Liver (tissue), 9 donors: Measurements from ENCODE around the gene COL10A1. TPM values are rescaled to one million over a fixed set of nuclear protein-coding genes. Genes with fewer than 3 reads are reported as not detected.

Experiments
- DNase-seq: peaks from one replicate; pipeline ENCODE4 v3.0.0-alpha.2; 2017; ENCODE audit warnings: low spot score
- H3K27ac ChIP-seq, 2 donors: one replicate each; pipeline ENCODE4 v1.7.0; 2013; ENCODE audit warnings: inconsistent platforms in 2 of 2, low read length in 2 of 2, control low read depth in 1 of 2, low read depth in 1 of 2, mild to moderate bottlenecking in 1 of 2
- H3K27me3 ChIP-seq, 4 donors: one replicate each; pipeline versions ENCODE4 v1.6.1 to v1.7.0; 2013; ENCODE audit warnings: low read length in 3 of 4, inconsistent platforms in 1 of 4, mild to moderate bottlenecking in 1 of 4, moderate library complexity in 1 of 4; ENCODE audit not compliant: control insufficient read depth in 4 of 4, insufficient read depth in 4 of 4
- H3K36me3 ChIP-seq, 4 donors: one replicate each; pipeline versions ENCODE4 v1.6.1 to v1.7.0; 2013; ENCODE audit warnings: low read length in 3 of 4, mild to moderate bottlenecking in 3 of 4, low read depth in 1 of 4, moderate library complexity in 1 of 4; ENCODE audit not compliant: control insufficient read depth in 4 of 4, insufficient read depth in 3 of 4
- H3K4me1 ChIP-seq, 4 donors: one replicate each; pipeline versions ENCODE4 v1.6.1 to v1.7.0; 2013; ENCODE audit warnings: low read length in 3 of 4, mild to moderate bottlenecking in 3 of 4, moderate library complexity in 1 of 4; ENCODE audit not compliant: control insufficient read depth in 4 of 4, insufficient read depth in 4 of 4
- H3K4me3 ChIP-seq, 3 donors: one replicate each; pipeline versions ENCODE4 v1.6.1 to v1.7.0; 2013; ENCODE audit warnings: low read length in 3 of 3, control low read depth in 1 of 3, low read depth in 1 of 3, mild to moderate bottlenecking in 1 of 3
- H3K9ac ChIP-seq, 2 donors: one replicate each; pipeline ENCODE4 v1.7.0; 2013; ENCODE audit warnings: low read length in 2 of 2, mild to moderate bottlenecking in 2 of 2, moderate library complexity in 2 of 2, control low read depth in 1 of 2, low read depth in 1 of 2
- H3K9me3 ChIP-seq, 4 donors: one replicate each; pipeline versions ENCODE4 v1.6.1 to v1.7.0; 2013; ENCODE audit warnings: low read length in 3 of 4; ENCODE audit not compliant: control insufficient read depth in 4 of 4
- EGR1 ChIP-seq, 2 donors: IDR thresholded peaks; 2 replicates each; pipeline ENCODE4 v1.6.1; 2016 to 2018; ENCODE audit warnings: antibody characterized with exemption in 2 of 2, low read depth in 2 of 2
- FOXA1 ChIP-seq: IDR thresholded peaks from 2 replicates; pipeline ENCODE4 v1.6.1; 2016; ENCODE audit warnings: antibody characterized with exemption
- FOXA2 ChIP-seq: IDR thresholded peaks from 2 replicates; pipeline ENCODE4 v1.6.1; 2016; ENCODE audit warnings: antibody characterized with exemption
- GABPA ChIP-seq, 2 donors: IDR thresholded peaks in 1 of 2; conservative IDR thresholded peaks in 1 of 2; 2 replicates each; pipeline ENCODE4 v1.6.1; 2016; ENCODE audit warnings: antibody characterized with exemption in 2 of 2, mild to moderate bottlenecking in 1 of 2, moderate library complexity in 1 of 2
- HNF4A ChIP-seq, 2 donors: conservative IDR thresholded peaks; 2 replicates each; pipeline ENCODE4 v1.6.1; 2016; ENCODE audit warnings: antibody characterized with exemption in 2 of 2, mild to moderate bottlenecking in 2 of 2
- HNF4G ChIP-seq: IDR thresholded peaks from 2 replicates; pipeline ENCODE4 v1.6.1; 2016; ENCODE audit warnings: antibody characterized with exemption
- JUND ChIP-seq, 2 donors: IDR thresholded peaks; 2 replicates each; pipeline ENCODE4 v1.6.1; 2016; ENCODE audit warnings: antibody characterized with exemption in 2 of 2
- NR2F2 ChIP-seq: IDR thresholded peaks from 2 replicates; pipeline ENCODE4 v1.6.1; 2016; ENCODE audit warnings: antibody characterized with exemption
- RAD21 ChIP-seq, 2 donors: IDR thresholded peaks; 2 replicates each; pipeline ENCODE4 v1.6.1; 2016; ENCODE audit warnings: antibody characterized with exemption in 2 of 2, mild to moderate bottlenecking in 2 of 2
- RXRA ChIP-seq, 2 donors: IDR thresholded peaks; 2 replicates each; pipeline ENCODE4 v1.6.1; 2017 to 2018; ENCODE audit warnings: antibody characterized with exemption in 2 of 2, mild to moderate bottlenecking in 1 of 2
- SP1 ChIP-seq: IDR thresholded peaks from 2 replicates; pipeline ENCODE4 v1.6.1; 2018; ENCODE audit warnings: antibody characterized with exemption, mild to moderate bottlenecking
- TAF1 ChIP-seq: conservative IDR thresholded peaks from 2 replicates; pipeline ENCODE4 v1.6.1; 2016; ENCODE audit warnings: antibody characterized with exemption, mild to moderate bottlenecking
- WGBS: extraction: QIAGEN DNeasy Blood & Tissue Kit; methylation state at CpG from one replicate; pipeline ENCODE4 v1.1.7; 2013; 5-methylcytosine and 5-hydroxymethylcytosine counted together
- polyA plus RNA-seq, 2 donors: library from polyadenylated mRNA; stranded (reverse) in 1 of 2; unstranded in 1 of 2; fragments of 200-250 nt in 1 of 2; fragments of >200 nt in 1 of 2; fragmentation: Nextera tagmentation in 1 of 2; extraction: Ambion mirVana in 1 of 2; gene quantifications; one replicate each; pipeline versions ENCODE4 v1.2.1 to v1.2.3, GENCODE V29; 2013 to 2015
- total RNA-seq, 2 donors: library from RNA; depleted of rRNA; stranded (reverse); fragments of >200 nt; gene quantifications; one replicate each; pipeline ENCODE4 v1.2.3, GENCODE V29; 2014
- TF ChIP-seq, protein P1 (sequence below): IDR thresholded peaks from 2 replicates; pipeline ENCODE4 v1.6.1; 2016; ENCODE audit warnings: antibody characterized with exemption
- TF ChIP-seq, protein P2 (sequence below): IDR thresholded peaks from 2 replicates; pipeline ENCODE4 v1.6.1; 2016; ENCODE audit warnings: antibody characterized with exemption
- TF ChIP-seq, protein P3 (sequence below): fragments of 150-350 bp; IDR thresholded peaks from 2 replicates; pipeline ENCODE4 v1.5.1; 2017; ENCODE audit warnings: improper control_type of control experiment, low read depth, low read length; ENCODE audit not compliant: missing input control
- TF ChIP-seq, protein P4 (sequence below): IDR thresholded peaks from 2 replicates; pipeline ENCODE4 v1.6.1; 2016; ENCODE audit warnings: antibody characterized with exemption, mild to moderate bottlenecking
- TF ChIP-seq, protein P5 (sequence below): IDR thresholded peaks from 2 replicates; pipeline ENCODE4 v1.6.1; 2016; ENCODE audit warnings: antibody characterized with exemption
- donor health status: healthy.
- donor health status: healthy.
- donor health status: healthy.
- donor health status: healthy.
- donor health status: healthy.

COL10A1 gene
- total and polyA plus RNA-seq, 4 donors: 0.01 to 0.15 TPM; not detected in 2

DNA sequence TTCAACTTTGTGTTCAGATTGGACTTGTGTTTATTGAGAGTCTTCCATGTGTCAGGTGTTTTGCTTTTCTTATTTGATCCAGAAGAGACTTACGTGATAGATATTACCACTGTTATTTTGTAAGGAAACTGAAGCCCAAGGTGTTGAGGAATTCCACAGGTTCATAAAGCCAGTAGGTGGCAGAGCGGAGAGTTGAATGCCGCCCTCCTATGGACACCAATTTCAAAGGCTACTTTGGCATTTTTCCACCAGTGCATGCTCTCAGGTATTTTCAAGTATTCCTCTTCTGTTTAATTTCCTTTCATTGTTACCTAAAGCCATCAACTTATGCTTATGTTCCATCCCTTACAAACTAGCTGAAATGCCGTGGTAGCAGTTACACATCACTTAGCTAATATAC, 14.0 kb upstream of the COL10A1 start:
- TF ChIP-seq, protein P1, sequence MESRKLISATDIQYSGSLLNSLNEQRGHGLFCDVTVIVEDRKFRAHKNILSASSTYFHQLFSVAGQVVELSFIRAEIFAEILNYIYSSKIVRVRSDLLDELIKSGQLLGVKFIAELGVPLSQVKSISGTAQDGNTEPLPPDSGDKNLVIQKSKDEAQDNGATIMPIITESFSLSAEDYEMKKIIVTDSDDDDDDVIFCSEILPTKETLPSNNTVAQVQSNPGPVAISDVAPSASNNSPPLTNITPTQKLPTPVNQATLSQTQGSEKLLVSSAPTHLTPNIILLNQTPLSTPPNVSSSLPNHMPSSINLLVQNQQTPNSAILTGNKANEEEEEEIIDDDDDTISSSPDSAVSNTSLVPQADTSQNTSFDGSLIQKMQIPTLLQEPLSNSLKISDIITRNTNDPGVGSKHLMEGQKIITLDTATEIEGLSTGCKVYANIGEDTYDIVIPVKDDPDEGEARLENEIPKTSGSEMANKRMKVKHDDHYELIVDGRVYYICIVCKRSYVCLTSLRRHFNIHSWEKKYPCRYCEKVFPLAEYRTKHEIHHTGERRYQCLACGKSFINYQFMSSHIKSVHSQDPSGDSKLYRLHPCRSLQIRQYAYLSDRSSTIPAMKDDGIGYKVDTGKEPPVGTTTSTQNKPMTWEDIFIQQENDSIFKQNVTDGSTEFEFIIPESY: no peak
- no peak for TF ChIP-seq TAF1
- no peak for TF ChIP-seq NR2F2
- TF ChIP-seq GABPA (IDR thresholded peaks at IDR 0.05 in 1 of 2, conservative IDR thresholded peaks at IDR 0.05 in 1 of 2): no peak
- no peak for TF ChIP-seq JUND (IDR thresholded peaks at IDR 0.05)
- TF ChIP-seq HNF4A (conservative IDR thresholded peaks at IDR 0.05): no peak
- TF ChIP-seq, protein P2, sequence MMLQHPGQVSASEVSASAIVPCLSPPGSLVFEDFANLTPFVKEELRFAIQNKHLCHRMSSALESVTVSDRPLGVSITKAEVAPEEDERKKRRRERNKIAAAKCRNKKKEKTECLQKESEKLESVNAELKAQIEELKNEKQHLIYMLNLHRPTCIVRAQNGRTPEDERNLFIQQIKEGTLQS: no peak
- TF ChIP-seq, protein P3, sequence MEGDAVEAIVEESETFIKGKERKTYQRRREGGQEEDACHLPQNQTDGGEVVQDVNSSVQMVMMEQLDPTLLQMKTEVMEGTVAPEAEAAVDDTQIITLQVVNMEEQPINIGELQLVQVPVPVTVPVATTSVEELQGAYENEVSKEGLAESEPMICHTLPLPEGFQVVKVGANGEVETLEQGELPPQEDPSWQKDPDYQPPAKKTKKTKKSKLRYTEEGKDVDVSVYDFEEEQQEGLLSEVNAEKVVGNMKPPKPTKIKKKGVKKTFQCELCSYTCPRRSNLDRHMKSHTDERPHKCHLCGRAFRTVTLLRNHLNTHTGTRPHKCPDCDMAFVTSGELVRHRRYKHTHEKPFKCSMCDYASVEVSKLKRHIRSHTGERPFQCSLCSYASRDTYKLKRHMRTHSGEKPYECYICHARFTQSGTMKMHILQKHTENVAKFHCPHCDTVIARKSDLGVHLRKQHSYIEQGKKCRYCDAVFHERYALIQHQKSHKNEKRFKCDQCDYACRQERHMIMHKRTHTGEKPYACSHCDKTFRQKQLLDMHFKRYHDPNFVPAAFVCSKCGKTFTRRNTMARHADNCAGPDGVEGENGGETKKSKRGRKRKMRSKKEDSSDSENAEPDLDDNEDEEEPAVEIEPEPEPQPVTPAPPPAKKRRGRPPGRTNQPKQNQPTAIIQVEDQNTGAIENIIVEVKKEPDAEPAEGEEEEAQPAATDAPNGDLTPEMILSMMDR: no peak
- TF ChIP-seq, protein P4, sequence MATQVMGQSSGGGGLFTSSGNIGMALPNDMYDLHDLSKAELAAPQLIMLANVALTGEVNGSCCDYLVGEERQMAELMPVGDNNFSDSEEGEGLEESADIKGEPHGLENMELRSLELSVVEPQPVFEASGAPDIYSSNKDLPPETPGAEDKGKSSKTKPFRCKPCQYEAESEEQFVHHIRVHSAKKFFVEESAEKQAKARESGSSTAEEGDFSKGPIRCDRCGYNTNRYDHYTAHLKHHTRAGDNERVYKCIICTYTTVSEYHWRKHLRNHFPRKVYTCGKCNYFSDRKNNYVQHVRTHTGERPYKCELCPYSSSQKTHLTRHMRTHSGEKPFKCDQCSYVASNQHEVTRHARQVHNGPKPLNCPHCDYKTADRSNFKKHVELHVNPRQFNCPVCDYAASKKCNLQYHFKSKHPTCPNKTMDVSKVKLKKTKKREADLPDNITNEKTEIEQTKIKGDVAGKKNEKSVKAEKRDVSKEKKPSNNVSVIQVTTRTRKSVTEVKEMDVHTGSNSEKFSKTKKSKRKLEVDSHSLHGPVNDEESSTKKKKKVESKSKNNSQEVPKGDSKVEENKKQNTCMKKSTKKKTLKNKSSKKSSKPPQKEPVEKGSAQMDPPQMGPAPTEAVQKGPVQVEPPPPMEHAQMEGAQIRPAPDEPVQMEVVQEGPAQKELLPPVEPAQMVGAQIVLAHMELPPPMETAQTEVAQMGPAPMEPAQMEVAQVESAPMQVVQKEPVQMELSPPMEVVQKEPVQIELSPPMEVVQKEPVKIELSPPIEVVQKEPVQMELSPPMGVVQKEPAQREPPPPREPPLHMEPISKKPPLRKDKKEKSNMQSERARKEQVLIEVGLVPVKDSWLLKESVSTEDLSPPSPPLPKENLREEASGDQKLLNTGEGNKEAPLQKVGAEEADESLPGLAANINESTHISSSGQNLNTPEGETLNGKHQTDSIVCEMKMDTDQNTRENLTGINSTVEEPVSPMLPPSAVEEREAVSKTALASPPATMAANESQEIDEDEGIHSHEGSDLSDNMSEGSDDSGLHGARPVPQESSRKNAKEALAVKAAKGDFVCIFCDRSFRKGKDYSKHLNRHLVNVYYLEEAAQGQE: no peak
- TF ChIP-seq EGR1 (IDR thresholded peaks at IDR 0.05; ENCODE audit: low read depth in 2 of 2): no peak
- no peak for TF ChIP-seq SP1
- TF ChIP-seq FOXA2: no peak
- TF ChIP-seq FOXA1: no peak
- TF ChIP-seq HNF4G: no peak
- no peak for TF ChIP-seq RAD21 (IDR thresholded peaks at IDR 0.05)
- no peak for TF ChIP-seq RXRA (IDR thresholded peaks at IDR 0.05)
- TF ChIP-seq, protein P5, sequence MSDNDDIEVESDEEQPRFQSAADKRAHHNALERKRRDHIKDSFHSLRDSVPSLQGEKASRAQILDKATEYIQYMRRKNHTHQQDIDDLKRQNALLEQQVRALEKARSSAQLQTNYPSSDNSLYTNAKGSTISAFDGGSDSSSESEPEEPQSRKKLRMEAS: no peak
- 98% methylated on average over 4 of the region's 4 CpGs for whole genome bisulfite sequencing
- H3K27ac ChIP-seq: no peak overlapping the region

DNA sequence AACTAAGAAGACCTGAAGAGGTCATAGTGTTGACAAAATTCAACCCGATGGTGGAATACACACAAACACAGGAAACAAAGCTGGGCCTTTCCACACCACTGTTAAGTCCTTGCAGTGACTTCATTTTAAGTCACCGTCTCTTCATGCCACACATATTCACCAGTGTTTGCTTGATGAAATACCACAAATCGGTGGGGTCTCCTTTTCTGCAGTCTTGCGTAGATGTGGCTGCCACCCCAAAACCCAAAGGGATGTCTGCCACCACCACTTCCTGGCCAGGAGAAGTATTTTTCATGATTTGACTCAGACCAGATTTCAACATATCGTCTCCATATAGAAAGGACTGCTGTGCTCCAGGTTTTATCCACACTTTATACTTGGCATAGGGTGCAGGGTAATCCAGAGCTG, 11.0 kb upstream of the COL10A1 start:
- H3K27ac ChIP-seq: no peak overlapping the region
- 90% methylated on average over 5 of the region's 5 CpGs for WGBS
- no peak for TF ChIP-seq HNF4A (conservative IDR thresholded peaks at IDR 0.05)
- no peak for TF ChIP-seq NR2F2
- TF ChIP-seq, protein P3: no peak
- TF ChIP-seq FOXA1: no peak
- no peak for TF ChIP-seq HNF4G
- TF ChIP-seq, protein P4: no peak
- no peak for TF ChIP-seq RXRA (IDR thresholded peaks at IDR 0.05)
- no peak for TF ChIP-seq EGR1 (IDR thresholded peaks at IDR 0.05; ENCODE audit: low read depth in 2 of 2)
- TF ChIP-seq SP1: no peak
- no peak for TF ChIP-seq JUND (IDR thresholded peaks at IDR 0.05)
- TF ChIP-seq, protein P2: no peak

More for the DNA sequence above, 14.0 kb upstream of the COL10A1 start:
- H3K4me1 ChIP-seq: peaks cover 0 to 3% (median 0%) of the 10 kb centered on the region in 4 donors
- no peaks in the 10 kb centered on the region for H3K27me3 ChIP-seq
- DNase-seq: no peak
- peaks cover 0 to 8% (median 0%) of the 10 kb centered on the region in 4 donors for H3K36me3 ChIP-seq
- no peak overlapping the region for H3K9ac ChIP-seq
- no peaks in the 10 kb centered on the region for H3K9me3 ChIP-seq
- H3K4me3 ChIP-seq: no peak overlapping the region

More for the DNA sequence above, 11.0 kb upstream of the COL10A1 start:
- no peak overlapping the region for H3K4me3 ChIP-seq
- H3K9me3 ChIP-seq: no peaks in the 10 kb centered on the region
- H3K36me3 ChIP-seq: peaks cover 0 to 8% (median 0%) of the 10 kb centered on the region in 4 donors
- H3K9ac ChIP-seq: no peak overlapping the region
- no peaks in the 10 kb centered on the region for H3K27me3 ChIP-seq
- DNase-seq: no peak
- no peaks in the 10 kb centered on the region for H3K4me1 ChIP-seq
